Thymus (tissue), 11 donors: ENCODE data around the gene CEACAM7. TPM values are rescaled to one million over a fixed set of nuclear protein-coding genes. Genes with fewer than 3 reads are reported as not detected.
"Not testable (repeated sequence)": the region's sequence is repeated elsewhere in the genome, so short reads cannot be mapped to it uniquely, and the experiment has no call there.

Experiments used
- DNase-seq, 9 donors: peaks; one replicate each; pipeline ENCODE4 v3.0.0-alpha.2; 2013; ENCODE audit warnings: low spot score in 9 of 9, low read depth in 6 of 9, missing footprints in 1 of 9
- H3K27ac ChIP-seq, 2 donors: one replicate each; pipeline ENCODE4 v1.5.1; 2013; ENCODE audit warnings: control low read depth in 1 of 2, low read depth in 1 of 2, low read length in 1 of 2, mild to moderate bottlenecking in 1 of 2, moderate library complexity in 1 of 2
- H3K27me3 ChIP-seq, 2 donors: one replicate each; pipeline ENCODE4 v1.5.1; 2013; ENCODE audit warnings: low read length in 1 of 2; ENCODE audit not compliant: control insufficient read depth in 2 of 2, insufficient read depth in 1 of 2
- H3K36me3 ChIP-seq, 2 donors: one replicate each; pipeline ENCODE4 v1.5.1; 2013; ENCODE audit warnings: low read length in 1 of 2, mild to moderate bottlenecking in 1 of 2, moderate library complexity in 1 of 2; ENCODE audit not compliant: control insufficient read depth in 2 of 2, insufficient read depth in 2 of 2
- H3K4me1 ChIP-seq, 2 donors: one replicate each; pipeline ENCODE4 v1.5.1; 2013; ENCODE audit warnings: low read length in 2 of 2; ENCODE audit not compliant: control insufficient read depth in 2 of 2, insufficient read depth in 2 of 2
- H3K4me3 ChIP-seq, 2 donors: one replicate each; pipeline ENCODE4 v1.5.1; 2013; ENCODE audit warnings: low read length in 2 of 2, control low read depth in 1 of 2, mild to moderate bottlenecking in 1 of 2
- H3K9me3 ChIP-seq, 2 donors: one replicate each; pipeline ENCODE4 v1.5.1; 2013; ENCODE audit warnings: low read length in 1 of 2, mild to moderate bottlenecking in 1 of 2; ENCODE audit not compliant: control insufficient read depth in 2 of 2, insufficient read depth in 1 of 2
- WGBS: extraction: QIAGEN DNeasy Blood & Tissue Kit; methylation state at CpG from one replicate; pipeline ENCODE4 v1.1.7; 2013; 5-methylcytosine and 5-hydroxymethylcytosine counted together
- polyA plus RNA-seq: library from polyadenylated mRNA; stranded (reverse); fragments of 200-250 nt; gene quantifications from one replicate; pipeline ENCODE4 v1.2.3, GENCODE V29; 2013
- total RNA-seq: library from RNA; stranded (reverse); fragments of 120-200 nt; gene quantifications from one replicate; pipeline ENCODE4 v1.2.4, GENCODE V29; 2013
- donor health status: healthy.

Gene CEACAM7
- total and polyA plus RNA-seq, 2 donors, result 0.19 to 1.8 TPM

DNA sequence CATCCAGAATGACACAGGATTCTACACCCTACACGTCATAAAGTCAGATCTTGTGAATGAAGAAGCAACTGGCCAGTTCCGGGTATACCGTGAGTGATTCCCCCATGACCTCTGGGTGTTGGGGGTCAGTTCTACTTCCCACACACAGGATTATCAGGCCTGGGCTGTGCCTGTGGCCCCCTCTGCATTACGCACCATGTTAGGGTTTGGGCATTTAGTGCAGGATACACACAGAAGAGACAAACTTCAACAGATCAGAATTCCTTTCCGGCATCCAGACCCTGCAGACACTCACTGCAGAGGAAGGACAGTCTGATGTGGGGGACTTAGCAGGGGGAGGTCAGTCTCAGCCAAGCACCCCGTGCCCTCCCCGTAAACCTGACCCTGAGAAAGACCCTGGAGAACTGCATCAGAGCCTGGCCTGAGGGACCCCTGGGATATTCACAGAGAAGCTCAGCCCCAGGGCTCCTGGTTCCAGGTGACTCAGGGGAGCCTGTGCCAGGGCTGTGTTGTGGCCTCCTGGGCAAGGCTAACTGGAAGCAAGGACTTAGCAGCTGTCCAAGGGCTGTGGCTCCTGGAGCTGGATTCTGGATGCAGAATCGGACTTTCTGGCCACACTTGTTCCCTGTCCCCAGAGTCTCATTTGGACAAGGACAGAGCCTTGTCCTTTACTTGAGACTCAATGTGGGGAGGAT, 22.0 kb upstream of the CEACAM7 start:
- Histone ChIP-seq H3K4me3 (no peak overlapping the region), H3K27ac (no peak overlapping the region), H3K9me3 (no peaks in the 10 kb centered on the region), H3K36me3 (no peaks in the 10 kb centered on the region), H3K27me3 (peaks cover 0 to 2% of the 10 kb centered on the region in 2 donors), H3K4me1 (peaks cover 0 to 3% of the 10 kb centered on the region in 2 donors)
- DNase-seq, result no peak
- WGBS, result 93% methylated on average over 8 of the region's 8 CpGs

DNA sequence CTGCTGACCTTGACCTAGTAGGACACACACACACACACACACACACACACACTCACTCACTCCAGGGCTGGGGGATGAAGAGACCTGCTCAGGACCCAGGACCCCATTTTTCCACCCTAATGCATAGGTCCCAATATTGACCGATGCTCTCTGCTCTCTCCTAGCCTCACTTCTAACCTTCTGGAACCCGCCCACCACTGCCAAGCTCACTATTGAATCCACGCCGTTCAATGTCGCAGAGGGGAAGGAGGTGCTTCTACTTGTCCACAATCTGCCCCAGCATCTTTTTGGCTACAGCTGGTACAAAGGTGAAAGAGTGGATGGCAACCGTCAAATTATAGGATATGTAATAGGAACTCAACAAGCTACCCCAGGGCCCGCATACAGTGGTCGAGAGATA, 21.4 kb upstream of the CEACAM7 start:
- H3K4me1 ChIP-seq, H3K27me3 ChIP-seq, H3K9me3 ChIP-seq, H3K36me3 ChIP-seq, H3K4me3 ChIP-seq, H3K27ac ChIP-seq, DNase-seq: not testable (repeated sequence)
- 91% methylated on average over 8 of the region's 8 CpGs for WGBS

- H3K36me3 ChIP-seq, result no peaks in the 10 kb centered on the region
- H3K27me3 ChIP-seq, result peaks cover 0 to 2% of the 10 kb centered on the region in 2 donors
- no peak within 1 kb of the TSS for H3K4me3 ChIP-seq
- WGBS, result 56% methylated on average over 4 of the region's 4 CpGs
- no peak for DNase-seq
- H3K27ac ChIP-seq, result no peak within 1 kb of the TSS
- H3K9me3 ChIP-seq, result no peaks in the 10 kb centered on the region
- H3K4me1 ChIP-seq, result peaks cover 0 to 3% of the 10 kb centered on the region in 2 donors
These were observed 20.4 kb upstream of the CEACAM7 start, which contains the start of gene CEACAM5 for GRCh38 chr19:41708481-41708880. CEACAM5 (plus strand) TSS chr19:41708626; CDS start chr19:41708732, 106 bp downstream.

DNA sequence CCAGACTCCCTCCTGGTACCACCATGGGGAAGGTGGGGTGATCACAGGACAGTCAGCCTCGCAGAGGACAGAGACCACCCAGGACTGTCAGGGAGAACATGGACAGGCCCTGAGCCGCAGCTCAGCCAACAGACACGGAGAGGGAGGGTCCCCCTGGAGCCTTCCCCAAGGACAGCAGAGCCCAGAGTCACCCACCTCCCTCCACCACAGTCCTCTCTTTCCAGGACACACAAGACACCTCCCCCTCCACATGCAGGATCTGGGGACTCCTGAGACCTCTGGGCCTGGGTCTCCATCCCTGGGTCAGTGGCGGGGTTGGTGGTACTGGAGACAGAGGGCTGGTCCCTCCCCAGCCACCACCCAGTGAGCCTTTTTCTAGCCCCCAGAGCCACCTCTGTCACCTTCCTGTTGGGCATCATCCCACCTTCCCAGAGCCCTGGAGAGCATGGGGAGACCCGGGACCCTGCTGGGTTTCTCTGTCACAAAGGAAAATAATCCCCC, 19.9 kb upstream of the CEACAM7 start:
- no peak overlapping the region for H3K27ac ChIP-seq
- no peak for DNase-seq
- peaks cover 0 to 2% of the 10 kb centered on the region in 2 donors for H3K27me3 ChIP-seq
- WGBS, result 94% methylated on average over 5 of the region's 5 CpGs
- no peaks in the 10 kb centered on the region for H3K36me3 ChIP-seq
- peaks cover 0 to 3% of the 10 kb centered on the region in 2 donors for H3K4me1 ChIP-seq
- no peak overlapping the region for H3K4me3 ChIP-seq
- no peaks in the 10 kb centered on the region for H3K9me3 ChIP-seq

DNA sequence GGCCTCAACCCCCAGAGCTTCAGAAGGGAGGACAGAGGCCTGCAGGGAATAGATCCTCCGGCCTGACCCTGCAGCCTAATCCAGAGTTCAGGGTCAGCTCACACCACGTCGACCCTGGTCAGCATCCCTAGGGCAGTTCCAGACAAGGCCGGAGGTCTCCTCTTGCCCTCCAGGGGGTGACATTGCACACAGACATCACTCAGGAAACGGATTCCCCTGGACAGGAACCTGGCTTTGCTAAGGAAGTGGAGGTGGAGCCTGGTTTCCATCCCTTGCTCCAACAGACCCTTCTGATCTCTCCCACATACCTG, 19.4 kb upstream of the CEACAM7 start:
- WGBS, result 75% methylated on average over 5 of the region's 5 CpGs

GRCh38 chr19:41706741-41707501, 18.9 kb upstream of the CEACAM7 start:
- no peak overlapping the region for H3K4me3 ChIP-seq
- H3K27me3 ChIP-seq, result peaks cover 0 to 2% of the 10 kb centered on the region in 2 donors
- peak; percentile 3 to 61 (median 27) for DNase-seq
- no peaks in the 10 kb centered on the region for H3K9me3 ChIP-seq
- H3K4me1 ChIP-seq, result peaks cover 0 to 3% of the 10 kb centered on the region in 2 donors
- 16% methylated on average over 26 of the region's 26 CpGs for WGBS
- no peak overlapping the region for H3K27ac ChIP-seq
- H3K36me3 ChIP-seq, result no peaks in the 10 kb centered on the region

More for the DNA sequence above, 19.4 kb upstream of the CEACAM7 start:
- no peak overlapping the region for H3K4me3 ChIP-seq
- DNase-seq, result no peak
- no peaks in the 10 kb centered on the region for H3K36me3 ChIP-seq
- no peaks in the 10 kb centered on the region for H3K9me3 ChIP-seq
- H3K4me1 ChIP-seq, result peaks cover 0 to 3% of the 10 kb centered on the region in 2 donors
- H3K27ac ChIP-seq, result no peak overlapping the region
- H3K27me3 ChIP-seq, result peaks cover 0 to 2% of the 10 kb centered on the region in 2 donors

- no peaks in the 10 kb centered on the region for H3K36me3 ChIP-seq
- DNase-seq, result peak in 5 of 9 donors; percentile 2 to 37 (median 22)
- no peak overlapping the region for H3K27ac ChIP-seq
- H3K27me3 ChIP-seq, result peaks cover 0 to 2% of the 10 kb centered on the region in 2 donors
- H3K9me3 ChIP-seq, result no peaks in the 10 kb centered on the region
- no peak overlapping the region for H3K4me3 ChIP-seq
- 46% methylated on average over 10 of the region's 10 CpGs for WGBS
- peaks cover 0 to 3% of the 10 kb centered on the region in 2 donors for H3K4me1 ChIP-seq
These were observed 17.5 kb upstream of the CEACAM7 start for GRCh38 chr19:41705393-41706174.

DNA sequence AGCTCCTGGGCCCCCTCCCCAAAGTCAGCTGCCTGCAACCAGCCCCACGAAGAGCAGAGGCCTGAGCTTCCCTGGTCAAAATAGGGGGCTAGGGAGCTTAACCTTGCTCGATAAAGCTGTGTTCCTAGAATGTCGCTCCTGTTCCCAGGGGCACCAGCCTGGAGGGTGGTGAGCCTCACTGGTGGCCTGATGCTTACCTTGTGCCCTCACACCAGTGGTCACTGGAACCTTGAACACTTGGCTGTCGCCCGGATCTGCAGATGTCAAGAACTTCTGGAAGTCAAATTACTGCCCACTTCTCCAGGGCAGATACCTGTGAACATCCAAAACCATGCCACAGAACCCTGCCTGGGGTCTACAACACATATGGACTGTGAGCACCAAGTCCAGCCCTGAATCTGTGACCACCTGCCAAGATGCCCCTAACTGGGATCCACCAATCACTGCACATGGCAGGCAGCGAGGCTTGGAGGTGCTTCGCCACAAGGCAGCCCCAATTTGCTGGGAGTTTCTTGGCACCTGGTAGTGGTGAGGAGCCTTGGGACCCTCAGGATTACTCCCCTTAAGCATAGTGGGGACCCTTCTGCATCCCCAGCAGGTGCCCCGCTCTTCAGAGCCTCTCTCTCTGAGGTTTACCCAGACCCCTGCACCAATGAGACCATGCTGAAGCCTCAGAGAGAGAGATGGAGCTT, 15.7 kb upstream of the CEACAM7 start:
- peaks cover 0 to 3% of the 10 kb centered on the region in 2 donors for H3K4me1 ChIP-seq
- 88% methylated on average over 8 of the region's 8 CpGs for WGBS
- H3K9me3 ChIP-seq, result no peaks in the 10 kb centered on the region
- H3K27ac ChIP-seq, result no peak overlapping the region
- peaks cover 0 to 2% of the 10 kb centered on the region in 2 donors for H3K27me3 ChIP-seq
- H3K36me3 ChIP-seq, result no peaks in the 10 kb centered on the region
- H3K4me3 ChIP-seq, result no peak overlapping the region
- DNase-seq, result no peak
